Measurements from ENCODE around the gene TFDP2.

The TFDP2 gene

DNA sequence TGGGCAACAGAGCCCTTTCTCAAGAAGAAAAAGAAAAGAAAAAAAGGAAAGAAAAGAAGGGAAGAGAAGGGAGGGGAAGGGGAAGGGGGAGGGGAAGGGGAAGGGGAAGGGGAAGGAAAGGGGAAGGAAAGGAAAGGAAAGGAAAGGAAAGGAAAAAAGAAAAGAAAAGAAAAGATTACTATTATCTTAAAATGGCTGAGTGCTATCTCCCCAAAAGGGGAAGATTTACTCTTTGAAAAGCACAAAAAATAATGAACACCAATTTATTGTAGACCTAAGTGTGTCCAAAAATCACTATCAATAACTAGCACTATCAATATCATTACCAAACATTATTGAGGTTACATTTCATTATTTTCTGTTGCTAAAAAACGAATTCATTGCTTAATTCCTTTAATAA is 183.9 kb downstream of the TFDP2 start:
- DNase-seq (ENCODE audit: low read depth): no peak

DNA sequence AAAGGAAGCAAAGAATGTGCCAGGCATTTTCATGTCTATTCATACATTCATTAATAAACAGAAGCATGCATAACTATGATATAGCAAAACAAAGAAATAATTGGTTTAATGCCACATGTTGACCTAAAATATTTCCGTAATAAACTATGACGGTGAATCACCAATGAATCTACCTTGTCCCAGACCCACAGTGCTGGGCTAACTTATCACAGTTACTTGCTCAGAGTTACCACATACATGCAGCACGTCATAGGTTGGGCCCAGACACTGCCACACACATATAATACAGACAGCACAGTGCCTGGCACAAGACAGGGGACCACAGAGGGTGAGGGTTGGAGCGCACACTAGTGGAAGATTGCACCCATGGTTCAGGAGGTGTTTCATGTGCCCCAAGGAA is 186.0 kb downstream of the TFDP2 start:
- DNase-seq (ENCODE audit: low read depth): no peak

GRCh38 chr3:141960731-141961130 is 188.6 kb downstream of the TFDP2 start:
- DNase-seq (ENCODE audit: low read depth): peak; percentile 48

GRCh38 chr3:141959589-141960554 is 189.5 kb downstream of the TFDP2 start:
- peak; percentile 54 for DNase-seq (ENCODE audit: low read depth)

DNA sequence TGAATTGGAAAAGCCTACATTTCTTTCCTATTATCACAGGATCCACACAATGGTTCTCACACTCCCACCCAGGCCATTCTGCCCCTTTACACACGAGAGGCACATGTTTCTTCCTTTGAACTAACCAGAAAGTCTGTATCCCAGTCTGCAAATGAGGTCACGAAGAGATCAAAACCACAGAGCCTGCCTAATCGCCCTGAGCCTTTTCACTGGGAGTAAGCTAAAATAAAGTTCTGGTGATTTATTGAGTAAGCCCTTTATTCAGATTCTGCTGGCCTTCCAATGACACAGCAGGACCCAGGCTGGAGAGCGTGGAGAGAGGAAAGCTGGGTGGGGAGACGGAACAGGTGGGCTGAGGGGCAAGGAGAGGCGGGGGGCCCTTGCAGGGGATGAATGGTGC is 194.2 kb downstream of the TFDP2 start:
- DNase-seq (ENCODE audit: low read depth): peak; percentile 9

DNA sequence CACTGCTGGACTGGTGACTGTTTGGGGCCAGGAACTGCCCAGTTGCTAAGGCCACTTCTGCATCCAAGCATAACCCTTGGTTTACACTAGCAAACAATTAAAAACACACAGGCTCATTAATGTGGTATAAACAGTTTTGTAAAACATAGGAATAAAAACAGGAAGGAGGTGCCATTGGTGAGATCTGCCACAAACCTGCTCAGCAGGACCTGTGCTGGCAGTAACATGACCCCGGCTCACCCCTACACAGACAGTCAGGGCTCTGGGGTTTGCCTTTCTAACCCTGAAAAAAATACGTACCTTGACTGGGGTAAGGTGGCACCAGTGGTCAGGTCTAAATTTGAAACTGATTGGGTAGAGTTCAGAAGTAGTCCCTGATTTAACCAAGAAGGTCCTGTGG is 196.7 kb downstream of the TFDP2 start:
- DNase-seq (ENCODE audit: low read depth): no peak

DNA sequence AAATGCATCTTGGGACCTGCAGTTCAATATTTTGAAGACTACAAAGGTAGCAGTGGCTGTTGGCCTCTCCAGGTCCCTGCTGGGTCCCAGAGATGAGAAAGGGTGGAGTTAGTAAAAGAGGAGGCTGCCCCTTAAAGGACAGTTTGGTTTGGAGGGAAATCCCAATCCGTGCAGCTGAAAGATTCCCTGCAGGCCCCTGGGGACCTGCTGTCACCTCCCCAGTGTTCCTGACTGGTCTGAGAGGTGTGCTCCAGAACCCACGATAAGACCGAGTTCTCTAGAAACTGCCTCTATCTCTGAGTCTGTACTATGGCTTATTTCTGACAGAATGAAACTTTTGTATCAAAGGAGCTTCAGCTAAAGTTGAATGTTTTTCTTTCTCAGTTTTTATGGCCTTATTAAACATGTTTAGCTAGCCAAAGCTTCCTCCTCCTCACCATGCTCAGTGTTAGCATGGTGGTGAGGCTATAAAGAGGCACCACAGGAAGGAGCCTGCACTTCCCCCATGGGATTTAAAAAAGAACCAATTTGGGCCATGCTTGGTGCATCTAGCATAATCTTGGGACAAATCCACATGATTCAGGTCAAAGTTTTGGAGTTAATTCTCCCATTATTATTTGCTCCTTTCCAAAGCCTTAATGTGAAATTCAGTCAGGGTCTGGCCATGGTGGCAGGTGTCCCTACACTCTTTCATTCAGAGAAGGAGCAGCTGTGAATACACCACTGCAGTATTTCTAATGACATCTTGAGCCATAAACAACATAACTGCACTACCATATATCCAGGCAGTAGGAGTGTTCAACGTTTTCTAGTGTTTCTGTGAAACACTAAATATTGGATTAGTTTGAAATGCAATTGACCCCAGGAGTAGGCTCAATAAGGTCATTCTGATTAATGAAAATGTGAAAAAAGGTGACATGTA is 198.5 kb downstream of the TFDP2 start:
- no peak for DNase-seq (ENCODE audit: low read depth)

DNA sequence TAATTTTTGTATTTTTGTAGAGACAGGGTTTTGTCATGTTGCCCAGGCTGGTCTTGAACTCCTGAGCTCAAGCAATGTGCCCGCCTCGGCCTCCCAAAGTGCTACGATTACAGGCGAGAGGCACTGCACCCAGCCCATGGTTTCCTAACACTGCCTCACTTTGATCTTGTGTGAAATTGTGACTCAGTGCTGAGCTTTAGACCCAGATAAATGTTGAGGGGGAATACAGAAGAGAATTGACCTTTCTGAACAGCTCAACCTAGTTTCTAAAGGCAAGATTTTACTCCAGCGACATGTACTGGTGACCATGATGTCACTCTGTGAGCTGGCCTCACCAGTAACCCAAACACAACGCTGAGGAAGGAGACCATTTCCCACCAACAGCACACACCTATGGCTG is 199.4 kb downstream of the TFDP2 start:
- DNase-seq (ENCODE audit: low read depth): no peak

DNA sequence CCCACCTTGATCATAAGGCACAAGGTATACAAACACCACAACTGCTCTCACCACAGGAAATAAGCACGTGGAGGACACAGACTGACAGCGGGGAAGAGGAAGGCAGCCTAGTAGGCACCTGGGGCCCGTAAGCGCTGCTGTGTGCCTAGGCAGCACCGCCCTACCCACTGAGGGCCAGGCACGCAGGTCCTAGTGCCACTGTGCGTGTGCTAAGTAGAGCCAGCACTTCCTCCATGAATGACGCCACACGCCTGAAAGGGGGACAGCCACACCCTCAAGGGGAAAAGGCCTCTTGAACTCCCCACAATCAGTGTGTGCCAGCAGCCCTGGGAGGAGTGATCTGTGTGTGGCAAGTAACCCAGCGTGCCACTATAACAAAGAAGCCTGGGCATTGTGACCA is 199.9 kb downstream of the TFDP2 start:
- DNase-seq (ENCODE audit: low read depth): no peak

DNA sequence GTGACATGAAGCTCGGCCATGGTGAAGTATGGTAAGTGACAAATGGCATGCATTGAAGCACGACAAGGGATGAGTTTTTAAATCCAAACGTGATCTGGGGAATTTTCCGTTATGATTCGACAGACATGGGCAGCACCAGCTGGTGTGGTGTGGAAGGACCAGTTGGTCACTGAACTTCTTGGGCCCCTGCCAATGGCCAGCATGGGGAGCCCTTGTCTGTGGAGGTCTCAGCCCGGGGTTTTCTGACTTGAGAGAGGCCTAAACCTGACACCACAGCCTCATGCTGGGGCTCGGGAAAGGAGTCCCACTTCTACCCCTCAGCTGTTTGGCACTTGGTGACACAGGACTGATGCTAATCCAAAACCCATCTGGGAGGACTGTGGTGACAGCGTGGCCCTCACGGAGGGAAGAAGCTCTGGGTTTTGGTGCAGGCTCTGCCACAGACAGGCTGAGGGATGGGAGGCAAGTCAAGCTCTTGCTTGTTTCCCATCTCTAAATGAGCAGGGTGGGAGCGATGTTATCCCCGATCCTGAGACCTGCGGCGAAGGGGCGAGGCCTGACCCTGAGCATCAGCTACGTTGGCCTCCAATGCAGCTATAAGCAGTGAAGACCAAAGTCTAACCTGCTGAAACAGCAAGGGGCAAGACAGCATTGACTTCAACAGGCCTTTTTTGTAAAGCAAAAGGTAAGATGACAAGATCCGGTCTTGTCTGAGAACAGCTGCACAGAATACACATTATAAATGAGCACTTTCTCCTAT is 203.4 kb downstream of the TFDP2 start:
- DNase-seq (ENCODE audit: low read depth): no peak

DNA sequence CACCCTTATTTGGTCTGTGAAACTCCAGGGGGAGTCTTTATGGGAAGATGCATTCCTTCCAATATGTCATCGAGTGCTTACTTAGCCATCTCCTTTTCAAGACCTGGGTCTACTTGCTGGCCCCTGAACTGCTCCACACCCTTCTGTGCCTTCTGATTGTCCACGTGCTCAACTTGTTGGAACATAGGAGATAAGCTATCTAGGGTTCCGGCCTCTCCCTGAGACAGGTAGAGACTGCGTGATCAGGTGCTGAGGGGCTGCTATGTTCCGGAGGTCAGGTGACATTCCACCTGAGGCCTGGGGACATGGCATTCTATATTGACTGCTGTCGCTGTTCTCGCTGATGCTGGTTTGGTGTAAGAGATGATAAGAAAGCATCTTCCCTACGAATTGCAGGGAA is 207.3 kb downstream of the TFDP2 start:
- DNase-seq (ENCODE audit: low read depth): no peak

GRCh38 chr3:141941093-141941492 is 208.3 kb downstream of the TFDP2 start:
- DNase-seq (ENCODE audit: low read depth): no peak

GRCh38 chr3:141940194-141940776 is 209.1 kb downstream of the TFDP2 start:
- peak; percentile 43 for DNase-seq (ENCODE audit: low read depth)

DNA sequence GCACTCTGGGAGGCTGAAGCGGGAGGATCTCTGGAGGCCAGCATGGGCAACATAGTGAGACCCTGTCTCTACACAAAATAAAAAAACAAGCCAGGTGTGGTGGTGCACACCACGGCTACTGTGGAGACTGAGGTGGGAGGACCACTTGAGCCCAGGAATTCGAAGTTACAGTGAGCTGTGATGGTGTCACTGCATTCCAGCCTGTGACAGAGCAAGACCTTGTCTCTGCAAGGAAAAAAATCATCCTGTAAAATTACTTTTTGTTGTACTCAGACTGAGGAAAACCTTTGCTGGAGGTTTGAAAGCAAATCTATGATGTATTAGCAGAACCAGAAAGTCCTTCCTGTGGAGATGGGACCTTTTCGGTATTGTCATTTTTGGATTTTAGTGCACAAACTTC is 209.6 kb downstream of the TFDP2 start:
- no peak for DNase-seq (ENCODE audit: low read depth)

DNA sequence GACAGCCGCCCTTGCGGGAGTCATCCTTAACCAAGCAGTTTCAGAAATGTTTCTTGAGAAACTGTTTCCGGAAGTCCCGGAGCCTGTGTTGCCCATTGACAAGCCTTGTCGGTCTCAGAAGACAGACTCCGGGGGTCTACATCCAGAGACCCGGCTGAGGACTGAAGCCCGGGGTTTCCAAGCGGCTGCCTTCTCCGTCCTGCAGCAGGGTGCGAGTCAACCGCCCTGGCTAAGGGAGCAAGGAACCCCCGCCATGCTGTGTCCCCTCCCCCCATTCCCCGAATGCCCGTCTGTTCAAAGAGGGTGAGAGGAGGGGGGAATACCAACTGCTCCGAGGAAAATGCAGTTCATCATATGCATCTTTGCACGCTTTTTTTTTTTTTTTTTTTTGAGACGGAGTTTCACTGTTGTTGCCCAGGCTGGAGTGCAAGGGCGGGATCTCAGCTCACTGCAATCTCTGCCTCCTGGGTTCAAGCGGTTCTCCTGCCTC is 211.3 kb downstream of the TFDP2 start:
- DNase-seq (ENCODE audit: low read depth): no peak

- DNase-seq (ENCODE audit: low read depth): no peak
Observed at GRCh38 chr3:141934354-141934753, 215.0 kb downstream of the TFDP2 start.

DNA sequence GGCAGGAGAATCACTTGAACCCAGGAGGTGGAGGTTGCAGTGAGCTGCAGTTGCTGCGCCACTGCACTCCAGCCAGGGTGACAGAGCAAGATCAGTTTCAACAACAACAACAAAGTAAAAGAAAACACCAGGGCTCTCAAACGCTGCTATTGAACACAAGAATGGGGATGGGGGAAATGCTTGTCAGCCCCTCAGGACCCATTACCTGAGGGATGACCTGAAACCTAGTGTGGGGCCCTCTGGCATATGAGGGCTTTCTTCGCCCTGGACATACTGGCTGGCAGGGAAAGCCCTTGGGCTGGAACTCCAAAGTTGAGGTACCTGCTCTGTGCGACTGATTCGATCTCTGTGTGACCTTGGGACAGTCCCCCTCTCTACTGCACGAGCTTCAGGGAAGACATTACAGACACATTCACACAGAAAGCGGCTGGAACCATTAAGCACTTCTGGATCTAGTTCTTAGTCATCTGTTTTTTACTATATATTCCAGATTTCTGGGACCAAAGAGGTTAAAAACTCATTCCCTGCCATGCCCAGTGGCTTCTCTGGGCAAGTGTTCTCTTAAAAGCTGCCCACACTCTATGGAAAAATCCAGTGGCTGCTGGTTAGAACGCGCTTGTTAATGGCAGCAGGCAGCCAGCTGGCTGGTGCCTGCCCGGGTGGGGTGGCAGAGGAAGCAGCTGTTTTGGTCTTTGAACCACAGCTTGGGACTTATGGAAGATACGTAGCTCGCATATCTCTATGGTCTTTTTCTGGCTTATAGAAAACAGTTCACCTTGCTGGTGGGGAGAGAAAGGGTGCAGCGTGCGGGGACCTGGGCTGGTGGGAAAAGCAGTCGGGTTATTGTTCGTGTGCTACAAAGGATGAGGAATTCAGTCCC is 215.7 kb downstream of the TFDP2 start:
- no peak for DNase-seq (ENCODE audit: low read depth)

DNA sequence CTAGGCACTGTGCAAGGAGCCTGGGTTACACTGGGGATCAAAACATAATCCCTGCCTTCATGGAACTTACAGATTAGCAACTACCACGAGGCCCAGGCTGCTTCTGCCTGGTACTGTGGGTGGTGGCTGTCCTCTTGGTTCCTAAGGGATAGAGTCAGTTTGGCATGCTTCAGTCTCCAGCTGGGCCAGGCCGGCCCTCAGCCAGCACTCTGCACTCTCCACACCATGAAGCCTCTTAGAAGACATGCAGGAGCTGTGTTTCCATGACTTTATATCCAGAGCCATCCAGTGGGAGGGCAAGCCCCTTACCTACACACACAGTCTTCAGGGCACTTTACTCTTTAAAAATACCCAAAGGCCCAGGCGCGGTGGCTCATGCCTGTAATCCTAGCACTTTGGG is 218.5 kb downstream of the TFDP2 start:
- no peak for DNase-seq (ENCODE audit: low read depth)

GRCh38 chr3:141929341-141929995 is 219.9 kb downstream of the TFDP2 start:
- no peak for DNase-seq (ENCODE audit: low read depth)
